ENCODE measurements around the gene CDRT4.

The CDRT4 gene

GRCh38 chr17:15386083-15386482 is 81.3 kb downstream of the CDRT4 start:
- DNase-seq, result no peak
